AML-193 (cell line): Measurements from ENCODE around the gene SOBP.
A peak's percentile ranks its signal among the peaks of the same experiment; 100 is the strongest.

ENCODE experiments used
- DNase-seq, 2 experiments: peaks; one replicate each; lab custom pipeline; 2025; lab: John Stamatoyannopoulos, UW

SOBP gene

GRCh38 chr6:107639511-107639910 lies 149.6 kb downstream of the SOBP start:
- DNase-seq: no peak

GRCh38 chr6:107641071-107641470 lies 151.2 kb downstream of the SOBP start:
- DNase-seq: no peak

DNA sequence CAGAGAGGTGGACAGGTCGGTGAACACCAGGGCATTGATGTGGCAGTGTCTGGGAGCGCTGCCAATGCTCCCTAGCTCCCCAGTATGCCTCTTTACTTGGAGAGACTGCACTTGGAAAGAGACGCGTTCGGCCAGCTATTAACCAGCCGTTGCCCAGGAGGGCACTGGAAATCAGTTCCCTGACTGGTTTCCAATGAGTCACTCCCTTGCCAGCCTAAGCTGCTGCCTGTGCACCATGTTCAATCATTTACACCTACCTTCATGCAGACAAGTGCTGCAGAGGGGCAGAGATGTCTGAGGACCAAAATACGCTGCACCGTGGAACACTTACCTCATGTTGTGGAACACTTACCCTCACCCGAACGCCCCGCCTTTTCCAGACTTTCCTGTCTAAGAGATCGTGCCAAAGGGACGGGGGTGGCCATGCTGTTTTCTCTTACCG lies 151.6 kb downstream of the SOBP start:
- no peak for DNase-seq

- DNase-seq: no peak
These were observed 152.4 kb downstream of the SOBP start for GRCh38 chr6:107642095-107642860.

GRCh38 chr6:107642861-107643328 lies 153.0 kb downstream of the SOBP start:
- DNase-seq: no peak

DNA sequence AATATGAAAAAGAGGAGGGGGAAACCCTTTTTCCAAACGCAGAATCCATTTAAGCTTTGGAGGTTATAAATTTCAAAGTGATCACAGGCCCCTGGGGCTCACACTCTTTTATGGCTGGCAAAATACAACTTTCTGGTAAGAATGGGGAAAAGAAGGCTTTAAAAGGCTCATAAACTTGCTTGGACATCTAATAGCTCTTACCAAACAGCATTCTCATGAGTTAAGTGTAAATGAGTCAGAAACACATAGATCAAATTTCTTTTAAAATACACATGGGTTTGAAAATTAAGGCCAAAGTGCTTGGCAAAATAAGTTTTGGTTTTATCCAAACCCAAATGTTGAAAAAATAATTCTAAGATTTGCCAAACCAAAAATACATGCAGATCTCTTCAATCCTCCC lies 154.6 kb downstream of the SOBP start:
- DNase-seq: no peak

- no peak for DNase-seq
These were observed 155.8 kb downstream of the SOBP start for GRCh38 chr6:107645740-107646139.

DNA sequence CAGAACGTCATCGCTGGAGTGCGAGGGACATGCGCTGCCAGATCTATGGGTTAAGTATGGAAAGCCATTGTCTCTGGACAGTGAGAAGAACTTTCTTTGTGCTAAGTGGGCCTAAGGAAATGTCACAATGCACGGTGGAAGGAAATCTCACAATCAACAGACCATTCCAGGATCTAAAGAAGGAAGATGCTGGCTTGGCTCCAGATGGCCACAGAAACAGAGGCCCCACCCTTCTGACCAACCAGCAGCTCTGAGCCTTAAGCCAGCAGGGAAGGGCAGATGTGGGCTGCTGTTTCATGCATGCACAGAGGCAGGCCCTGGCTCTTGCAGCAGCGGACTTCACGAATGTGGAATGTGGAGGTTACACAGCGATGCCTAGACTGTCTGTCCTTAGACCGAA lies 156.3 kb downstream of the SOBP start:
- no peak for DNase-seq

- DNase-seq: no peak
These were observed 157.0 kb downstream of the SOBP start for GRCh38 chr6:107646776-107647438.

- no peak for DNase-seq
These were observed 157.6 kb downstream of the SOBP start for GRCh38 chr6:107647439-107647948.

DNA sequence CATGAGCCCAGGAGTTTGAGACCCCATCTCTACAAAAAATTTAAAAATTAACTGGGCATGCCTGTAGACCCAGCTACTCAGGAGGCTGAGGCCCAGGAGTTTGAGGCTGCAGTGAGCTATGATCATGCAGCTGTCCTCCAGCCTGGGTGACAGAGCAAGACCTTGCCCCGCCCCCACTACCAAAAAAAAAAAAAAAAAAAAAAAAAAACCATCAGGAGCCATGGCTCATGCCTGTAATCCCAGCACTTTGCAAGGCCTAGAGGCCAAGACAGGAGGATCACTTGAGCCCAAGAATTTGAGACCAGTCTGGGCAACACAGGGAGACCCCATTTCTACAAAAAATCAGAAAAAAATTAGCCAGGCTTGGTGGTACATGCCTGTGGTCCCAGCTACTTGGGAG lies 159.1 kb downstream of the SOBP start:
- DNase-seq: no peak

DNA sequence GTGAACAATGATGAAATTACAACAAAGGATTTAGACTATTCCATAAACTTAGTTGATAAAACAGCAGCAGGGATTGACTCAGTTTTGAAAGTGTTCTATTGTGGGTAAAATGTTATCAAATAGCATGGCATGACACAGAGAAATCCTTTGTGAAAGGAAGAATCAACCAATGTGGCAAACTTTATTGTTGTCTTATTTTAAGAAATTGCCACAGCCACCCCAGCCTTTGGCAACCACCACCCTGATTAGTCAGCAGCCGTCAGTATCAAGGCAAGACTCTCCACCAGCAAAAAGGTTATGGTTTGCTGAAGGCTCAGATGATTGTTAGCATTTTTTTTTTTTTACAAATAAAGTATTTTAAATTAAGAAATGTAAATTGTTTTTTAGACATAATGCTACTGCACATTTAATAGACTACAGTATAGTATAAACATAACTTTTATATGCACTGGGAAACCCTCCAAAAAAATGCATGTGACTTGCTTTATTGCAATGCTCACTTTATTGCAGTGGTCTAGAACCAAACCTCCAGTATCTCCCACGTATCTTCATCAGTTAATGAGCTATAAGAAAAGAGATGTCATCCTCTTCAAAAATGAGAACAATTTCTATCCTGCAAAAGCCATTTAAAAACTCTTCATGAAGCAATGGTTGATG lies 162.7 kb downstream of the SOBP start:
- no peak for DNase-seq

- no peak for DNase-seq
These were observed 163.3 kb downstream of the SOBP start for GRCh38 chr6:107653183-107653580.

DNA sequence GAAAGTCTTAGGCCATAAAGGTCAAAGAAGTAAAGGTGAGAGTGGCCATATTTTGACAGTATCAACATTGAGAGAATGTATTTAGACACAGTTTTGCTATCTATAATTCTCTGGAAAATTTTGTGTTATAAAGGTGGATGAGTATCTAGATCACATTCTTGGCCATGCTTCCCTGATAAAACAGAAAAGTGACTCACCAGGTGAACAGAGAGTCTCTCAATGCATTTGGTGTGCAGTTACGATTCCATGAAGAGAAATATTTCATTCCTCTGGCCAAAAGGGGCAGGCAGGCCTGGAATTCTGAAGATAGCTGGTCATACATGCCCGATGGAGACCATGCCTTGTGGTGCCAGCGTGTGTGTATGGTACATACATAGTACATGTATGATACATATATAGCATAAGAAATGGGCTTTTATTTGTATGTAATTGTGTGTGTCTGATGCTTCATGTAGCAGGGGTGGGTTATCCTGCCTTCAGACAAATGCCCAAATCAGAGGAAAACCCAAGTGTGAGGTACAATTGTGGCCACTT lies 164.0 kb downstream of the SOBP start:
- DNase-seq: no peak

DNA sequence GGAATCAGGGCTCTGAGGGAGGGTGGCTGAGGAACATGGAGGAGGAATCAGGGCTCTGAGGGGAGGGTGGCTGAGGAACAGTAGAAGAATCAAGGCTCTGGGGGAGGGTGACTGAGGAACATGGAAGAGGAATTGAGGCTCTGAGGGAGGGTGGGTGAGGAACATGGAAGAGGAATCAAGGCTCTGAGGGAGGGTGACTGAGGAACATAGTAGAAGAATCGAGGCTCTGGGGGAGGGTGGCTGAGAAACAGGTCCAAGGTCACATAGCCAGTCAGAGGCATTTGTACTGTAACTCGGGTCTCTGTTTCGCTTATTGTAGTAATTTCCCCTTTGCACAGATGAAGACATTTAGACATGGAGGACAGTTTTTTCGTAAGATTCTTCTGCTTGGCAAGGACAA lies 164.8 kb downstream of the SOBP start:
- no peak for DNase-seq

GRCh38 chr6:107655245-107655644 lies 165.3 kb downstream of the SOBP start:
- DNase-seq: peak; percentile 14 to 19

DNA sequence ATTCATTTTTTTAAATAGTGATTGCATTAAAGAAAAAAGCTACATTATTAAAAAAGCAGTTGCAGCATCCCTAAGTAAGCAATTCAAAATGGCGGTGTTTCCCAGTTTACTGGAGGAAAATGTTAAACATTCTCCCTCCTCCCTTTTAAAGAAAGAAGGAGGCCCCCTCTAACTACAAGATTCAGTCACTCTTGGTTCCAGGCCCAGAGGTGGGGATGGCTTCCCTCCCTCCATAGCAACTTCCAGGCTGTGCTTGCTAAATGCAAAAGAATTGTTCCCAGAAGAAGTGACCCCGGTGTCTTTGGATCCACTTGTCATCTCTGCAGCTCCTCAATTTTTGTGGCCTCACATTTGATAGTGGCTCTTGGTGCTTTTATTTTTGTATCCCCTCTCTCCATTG lies 165.9 kb downstream of the SOBP start:
- no peak for DNase-seq

DNA sequence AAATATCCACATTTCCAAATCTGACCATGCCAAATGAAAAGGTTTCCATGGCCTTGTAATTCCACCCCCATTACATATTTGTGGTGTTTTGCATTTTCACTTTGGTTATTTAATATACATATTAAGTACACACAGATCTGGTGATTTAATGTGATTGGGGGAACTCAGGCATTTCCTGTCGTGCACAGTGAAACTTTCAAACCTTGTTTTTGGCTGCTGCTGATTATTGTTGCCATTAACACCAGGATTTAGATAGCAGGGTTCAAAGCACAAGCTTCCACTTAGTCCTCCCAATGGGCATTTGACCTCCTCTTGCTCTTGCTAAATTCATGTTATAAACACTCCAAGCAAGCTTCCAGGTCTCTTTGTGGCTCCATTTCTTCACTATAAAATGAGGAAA lies 166.5 kb downstream of the SOBP start:
- DNase-seq: no peak

- DNase-seq: no peak
These were observed 167.0 kb downstream of the SOBP start for GRCh38 chr6:107656883-107657282.

GRCh38 chr6:107657373-107657754 lies 167.4 kb downstream of the SOBP start:
- DNase-seq: no peak

GRCh38 chr6:107657755-107658461 lies 168.0 kb downstream of the SOBP start:
- DNase-seq: peak; percentile 49 to 52
